ENCODE results near the gene HSD11B1.

Gene HSD11B1

DNA sequence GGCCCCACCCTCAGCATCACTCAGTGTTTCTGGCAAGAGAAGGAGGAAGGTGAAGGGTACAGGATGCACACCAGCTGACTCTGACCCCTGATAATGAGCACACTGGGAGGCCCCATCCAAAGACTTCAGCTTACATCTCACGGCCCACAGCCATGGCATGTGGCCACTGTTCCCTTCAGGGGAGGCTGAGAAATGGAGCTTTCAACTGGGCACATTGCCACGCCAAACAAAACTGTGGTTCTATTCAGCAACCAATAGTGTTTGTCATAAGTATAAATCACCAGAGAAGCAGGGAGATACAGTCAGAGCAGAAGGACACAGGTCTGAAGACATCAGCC is 38.5 kb downstream of the HSD11B1 start:
- Histone ChIP-seq H3K9ac (ENCODE audit: low read depth, low read length, poor library complexity, severe bottlenecking) (no peak overlapping the region), H2AFZ (ENCODE audit: low read length) (peak overlapping the region; percentile 45; the same call in 1 of the 2 replicates), H3K4me1 (ENCODE audit: insufficient read depth, low read length, poor library complexity, severe bottlenecking) (peaks cover 35% of the 10 kb centered on the region), H3K4me2 (ENCODE audit: low read depth, low read length, poor library complexity, severe bottlenecking) (no peak overlapping the region), H3K27me3 (ENCODE audit: insufficient read depth, low read length, poor library complexity, severe bottlenecking) (no peaks in the 10 kb centered on the region), H3F3A (ENCODE audit: low read depth) (no peaks in the 10 kb centered on the region), H3K9me2 (replicated peaks; ENCODE audit: low read depth, low read length) (no peaks in the 10 kb centered on the region), H3K79me2 (ENCODE audit: insufficient read depth, low read length) (no peaks in the 10 kb centered on the region), H4K20me1 (ENCODE audit: insufficient read depth, low read length, poor library complexity, severe bottlenecking) (no peaks in the 10 kb centered on the region), H3K9me3 (ENCODE audit: insufficient read depth, low read depth, low read length) (no peaks in the 10 kb centered on the region), H3K36me3 (ENCODE audit: insufficient read depth, low read length) (no peaks in the 10 kb centered on the region), H3K4me3 (ENCODE audit: low read length, poor library complexity, severe bottlenecking) (no peak overlapping the region)
- TF ChIP-seq CTCF (conservative IDR thresholded peaks at IDR 0.05; ENCODE audit: low read length) (no peak), EZH2phosphoT487 (IDR thresholded peaks at IDR 0.05; ENCODE audit: borderline replicate concordance) (no peak)

- peak overlapping the region; percentile 12 for H3K4me2 ChIP-seq (ENCODE audit: low read depth, low read length, poor library complexity, severe bottlenecking)
- TF ChIP-seq EZH2phosphoT487 (IDR thresholded peaks at IDR 0.05; ENCODE audit: borderline replicate concordance) = no peak
Measured at GRCh38 chr1:209746451-209747165, 42.0 kb downstream of the HSD11B1 start.

GRCh38 chr1:209747580-209748262 is 43.1 kb downstream of the HSD11B1 start:
- H3K9ac ChIP-seq (ENCODE audit: low read depth, low read length, poor library complexity, severe bottlenecking) = no peak overlapping the region
- H3K9me2 ChIP-seq (replicated peaks; ENCODE audit: low read depth, low read length) = no peaks in the 10 kb centered on the region
- no peak overlapping the region for H3K4me3 ChIP-seq (ENCODE audit: low read length, poor library complexity, severe bottlenecking)
- no peaks in the 10 kb centered on the region for H3K9me3 ChIP-seq (ENCODE audit: insufficient read depth, low read depth, low read length)
- H3K79me2 ChIP-seq (ENCODE audit: insufficient read depth, low read length) = no peaks in the 10 kb centered on the region
- H3K27me3 ChIP-seq (ENCODE audit: insufficient read depth, low read length, poor library complexity, severe bottlenecking) = no peaks in the 10 kb centered on the region
- H2AFZ ChIP-seq (ENCODE audit: low read length) = no peak overlapping the region
- peaks cover 35% of the 10 kb centered on the region for H3K4me1 ChIP-seq (ENCODE audit: insufficient read depth, low read length, poor library complexity, severe bottlenecking)
- H4K20me1 ChIP-seq (ENCODE audit: insufficient read depth, low read length, poor library complexity, severe bottlenecking) = no peaks in the 10 kb centered on the region
- H3F3A ChIP-seq (ENCODE audit: low read depth) = no peaks in the 10 kb centered on the region
- H3K36me3 ChIP-seq (ENCODE audit: insufficient read depth, low read length) = no peaks in the 10 kb centered on the region
- TF ChIP-seq EZH2phosphoT487 (IDR thresholded peaks at IDR 0.05; ENCODE audit: borderline replicate concordance) (no peak), CTCF (conservative IDR thresholded peaks at IDR 0.05; ENCODE audit: low read length) (peak; percentile 38)
- H3K4me2 ChIP-seq (ENCODE audit: low read depth, low read length, poor library complexity, severe bottlenecking) = no peak overlapping the region

More at GRCh38 chr1:209746451-209747165, 42.0 kb downstream of the HSD11B1 start:
- H3K9me3 ChIP-seq (ENCODE audit: insufficient read depth, low read depth, low read length) = no peaks in the 10 kb centered on the region
- H4K20me1 ChIP-seq (ENCODE audit: insufficient read depth, low read length, poor library complexity, severe bottlenecking) = no peaks in the 10 kb centered on the region
- H3K9ac ChIP-seq (ENCODE audit: low read depth, low read length, poor library complexity, severe bottlenecking) = no peak overlapping the region
- H3K36me3 ChIP-seq (ENCODE audit: insufficient read depth, low read length) = no peaks in the 10 kb centered on the region
- no peaks in the 10 kb centered on the region for H3K9me2 ChIP-seq (replicated peaks; ENCODE audit: low read depth, low read length)
- H3K4me3 ChIP-seq (ENCODE audit: low read length, poor library complexity, severe bottlenecking) = no peak overlapping the region
- peak overlapping the region; percentile 9; the same call in 1 of the 2 replicates for H2AFZ ChIP-seq (ENCODE audit: low read length)
- no peaks in the 10 kb centered on the region for H3K27me3 ChIP-seq (ENCODE audit: insufficient read depth, low read length, poor library complexity, severe bottlenecking)
- no peaks in the 10 kb centered on the region for H3F3A ChIP-seq (ENCODE audit: low read depth)
- H3K79me2 ChIP-seq (ENCODE audit: insufficient read depth, low read length) = no peaks in the 10 kb centered on the region
- peaks cover 36% of the 10 kb centered on the region for H3K4me1 ChIP-seq (ENCODE audit: insufficient read depth, low read length, poor library complexity, severe bottlenecking)

Measured in Loucy (cell line).